ENCODE results near the gene RAB1A. TPM values are rescaled to one million over a fixed set of nuclear protein-coding genes. Genes with fewer than 3 reads are reported as not detected.
"Not testable (repeated sequence)": the region's sequence is repeated elsewhere in the genome, so short reads cannot be mapped to it uniquely, and the experiment has no call there.

Gene RAB1A
- total RNA-seq, 2 experiments from 2014 or later = 58.7 to 62.7 TPM

- Mint-ChIP-seq H3K36me3 (ENCODE audit: low read depth) (peaks cover 9% of the 10 kb centered on the region), H3K4me3 (no peak overlapping the region), H3K4me1 (ENCODE audit: low read depth) (peaks cover 10% of the 10 kb centered on the region), H3K27ac (no peak overlapping the region), H3K27me3 (ENCODE audit: low read depth) (peaks cover 2% of the 10 kb centered on the region), H3K9me3 (ENCODE audit: insufficient read depth) (no peaks in the 10 kb centered on the region)
- ChIA-PET CTCF (interaction anchor here (1.9 to 3.4 kb wide), 4 partner anchors 35 to 94 kb away, joined by 4 to 18 read pairs (median 9); partner anchors contain the start of gene ACTR2), POLR2A (interaction anchor here (0.9 kb wide), 1 partner anchor 94 kb away, joined by 3 read pairs; the partner anchor contains the start of gene ACTR2)
- no peak for ATAC-seq
- no peak for DNase-seq
Measured at GRCh38 chr2:65133626-65134025, 3.7 kb upstream of the RAB1A start.

GRCh38 chr2:65132930-65133329, 3.0 kb upstream of the RAB1A start:
- not testable (repeated sequence) for DNase-seq; H3K4me3 Mint-ChIP-seq; H3K27me3 Mint-ChIP-seq (ENCODE audit: low read depth); H3K27ac Mint-ChIP-seq; ATAC-seq; H3K9me3 Mint-ChIP-seq (ENCODE audit: insufficient read depth)
- H3K4me1 Mint-ChIP-seq (ENCODE audit: low read depth) = peaks cover 16% of the 10 kb centered on the region
- peaks cover 11% of the 10 kb centered on the region for H3K36me3 Mint-ChIP-seq (ENCODE audit: low read depth)
- ChIA-PET CTCF (interaction anchor here (1.9 to 3.4 kb wide), 4 partner anchors 36 to 95 kb away, joined by 4 to 18 read pairs (median 9); partner anchors contain the start of gene ACTR2), POLR2A (interaction anchor here (0.9 kb wide), 1 partner anchor 95 kb away, joined by 3 read pairs; the partner anchor contains the start of gene ACTR2)

- Mint-ChIP-seq H3K4me3 (peak overlapping the region; percentile 100), H3K36me3 (ENCODE audit: low read depth) (peaks cover 11% of the 10 kb centered on the region), H3K27ac (peak overlapping the region; percentile 100), H3K9me3 (ENCODE audit: insufficient read depth) (no peaks in the 10 kb centered on the region), H3K4me1 (ENCODE audit: low read depth) (peaks cover 28% of the 10 kb centered on the region), H3K27me3 (ENCODE audit: low read depth) (no peaks in the 10 kb centered on the region)
- CTCF ChIA-PET = interaction anchor here (0.8 to 2.9 kb wide), 15 partner anchors 9 to 213 kb away, joined by 3 to 18 read pairs (median 6); partner anchors contain the start of genes ACTR2 and CEP68
- ATAC-seq (peak; percentile 14), DNase-seq (no peak)
- POLR2A ChIA-PET = interaction anchor here (0.8 to 2.6 kb wide), 10 partner anchors 9 to 305 kb away, joined by 3 to 29 read pairs (median 5); partner anchors contain the start of genes ACTR2 and CEP68
Measured at GRCh38 chr2:65130664-65131175, 814 bp upstream of the RAB1A start.

- ATAC-seq (peak; percentile 14), DNase-seq (no peak)
- H3K36me3 Mint-ChIP-seq (ENCODE audit: low read depth) = peaks cover 14% of the 10 kb centered on the region
- ChIA-PET CTCF (interaction anchor here (0.6 to 2.9 kb wide), 21 partner anchors 8 to 212 kb away, joined by 3 to 18 read pairs (median 4); partner anchors contain the start of genes ACTR2 and CEP68), POLR2A (interaction anchor here (0.7 to 2.6 kb wide), 16 partner anchors 10 to 802 kb away, joined by 3 to 29 read pairs (median 4); partner anchors contain the start of genes ACTR2 and CEP68)
- peaks cover 35% of the 10 kb centered on the region for H3K4me1 Mint-ChIP-seq (ENCODE audit: low read depth)
- H3K9me3 Mint-ChIP-seq (ENCODE audit: insufficient read depth) = no peaks in the 10 kb centered on the region
- H3K4me3 Mint-ChIP-seq = peak overlapping the region; percentile 100
- no peaks in the 10 kb centered on the region for H3K27me3 Mint-ChIP-seq (ENCODE audit: low read depth)
- H3K27ac Mint-ChIP-seq = peak overlapping the region; percentile 100
Measured at GRCh38 chr2:65129286-65129825, 550 bp downstream of the RAB1A start.

GRCh38 chr2:65128297-65129190, 1.4 kb downstream of the RAB1A start:
- Mint-ChIP-seq H3K4me3 (peak overlapping the region; percentile 100), H3K27me3 (ENCODE audit: low read depth) (no peaks in the 10 kb centered on the region), H3K27ac (peak overlapping the region; percentile 100), H3K36me3 (ENCODE audit: low read depth) (peaks cover 14% of the 10 kb centered on the region), H3K4me1 (ENCODE audit: low read depth) (peaks cover 35% of the 10 kb centered on the region), H3K9me3 (ENCODE audit: insufficient read depth) (no peaks in the 10 kb centered on the region)
- ATAC-seq = no peak
- ChIA-PET POLR2A (interaction anchor here (0.7 to 2.6 kb wide), 8 partner anchors 12 to 801 kb away, joined by 3 to 29 read pairs (median 4); partner anchors contain the start of genes ACTR2 and CEP68), CTCF (interaction anchor here (1.2 to 2.9 kb wide), 6 partner anchors 10 to 69 kb away, joined by 3 to 14 read pairs (median 6); no protein-coding TSS in a partner anchor)
- no peak for DNase-seq

GRCh38 chr2:65125457-65125856, 4.4 kb downstream of the RAB1A start:
- Mint-ChIP-seq H3K36me3 (ENCODE audit: low read depth) (peaks cover 21% of the 10 kb centered on the region), H3K4me1 (ENCODE audit: low read depth) (peaks cover 42% of the 10 kb centered on the region)
- POLR2A ChIA-PET; H3K4me3 Mint-ChIP-seq; DNase-seq; H3K27ac Mint-ChIP-seq; ATAC-seq; H3K27me3 Mint-ChIP-seq (ENCODE audit: low read depth); H3K9me3 Mint-ChIP-seq (ENCODE audit: insufficient read depth): not testable (repeated sequence)
- CTCF ChIA-PET = interaction anchor here (1.3 to 2.1 kb wide), 2 partner anchors 17 to 61 kb away, joined by 3 to 9 read pairs; no protein-coding TSS in a partner anchor

- Mint-ChIP-seq H3K9me3 (ENCODE audit: insufficient read depth) (no peaks in the 10 kb centered on the region), H3K27ac (no peak overlapping the region), H3K27me3 (ENCODE audit: low read depth) (no peaks in the 10 kb centered on the region), H3K36me3 (ENCODE audit: low read depth) (peaks cover 15% of the 10 kb centered on the region), H3K4me1 (ENCODE audit: low read depth) (peaks cover 36% of the 10 kb centered on the region), H3K4me3 (no peak overlapping the region)
- ATAC-seq (no peak), DNase-seq (no peak)
- ChIA-PET CTCF (interaction anchor here (1.9 kb wide), 1 partner anchor 57 kb away, joined by 6 read pairs; no protein-coding TSS in a partner anchor), POLR2A (interaction anchor here (1.0 kb wide), 1 partner anchor 105 kb away, joined by 6 read pairs; no protein-coding TSS in a partner anchor)
Measured at GRCh38 chr2:65122313-65122712, 7.6 kb downstream of the RAB1A start.

- Mint-ChIP-seq H3K4me3 (no peak overlapping the region), H3K27me3 (ENCODE audit: low read depth) (no peaks in the 10 kb centered on the region), H3K27ac (peak overlapping the region; percentile 32), H3K9me3 (ENCODE audit: insufficient read depth) (no peaks in the 10 kb centered on the region), H3K36me3 (ENCODE audit: low read depth) (peaks cover 17% of the 10 kb centered on the region), H3K4me1 (ENCODE audit: low read depth) (peaks cover 36% of the 10 kb centered on the region)
- DNase-seq (no peak), ATAC-seq (peak; percentile 10)
- ChIA-PET CTCF (interaction anchor here (0.8 to 1.9 kb wide), 3 partner anchors 9 to 56 kb away, joined by 3 to 6 read pairs (median 4); partner anchors contain the start of gene RAB1A), POLR2A (no interaction called here)
Measured at GRCh38 chr2:65120990-65121693, 8.8 kb downstream of the RAB1A start.

GRCh38 chr2:65116645-65117044, 13.3 kb downstream of the RAB1A start:
- Mint-ChIP-seq H3K4me1 (ENCODE audit: low read depth) (peaks cover 32% of the 10 kb centered on the region), H3K27ac (no peak overlapping the region), H3K9me3 (ENCODE audit: insufficient read depth) (no peaks in the 10 kb centered on the region), H3K27me3 (ENCODE audit: low read depth) (no peaks in the 10 kb centered on the region), H3K4me3 (no peak overlapping the region), H3K36me3 (ENCODE audit: low read depth) (peaks cover 23% of the 10 kb centered on the region)
- DNase-seq (no peak), ATAC-seq (no peak)
- CTCF ChIA-PET = interaction anchor here (1.9 to 3.9 kb wide), 2 partner anchors 13 kb away, joined by 6 to 14 read pairs; partner anchors contain the start of gene RAB1A
- POLR2A ChIA-PET = interaction anchor here (1.7 kb wide), 1 partner anchor 13 kb away, joined by 5 read pairs; the partner anchor contains the start of gene RAB1A

GRCh38 chr2:65114921-65115320, 15.0 kb downstream of the RAB1A start:
- peaks cover 24% of the 10 kb centered on the region for H3K36me3 Mint-ChIP-seq (ENCODE audit: low read depth)
- ChIA-PET CTCF (interaction anchor here (0.9 to 1.9 kb wide), 2 partner anchors 15 to 50 kb away, joined by 3 to 6 read pairs; partner anchors contain the start of gene RAB1A), POLR2A (no interaction called here)
- H3K27ac Mint-ChIP-seq = no peak overlapping the region
- H3K4me1 Mint-ChIP-seq (ENCODE audit: low read depth) = peaks cover 20% of the 10 kb centered on the region
- H3K27me3 Mint-ChIP-seq (ENCODE audit: low read depth) = no peaks in the 10 kb centered on the region
- H3K4me3 Mint-ChIP-seq = no peak overlapping the region
- no peaks in the 10 kb centered on the region for H3K9me3 Mint-ChIP-seq (ENCODE audit: insufficient read depth)
- ATAC-seq = no peak
- DNase-seq = no peak

All from activated CD8-positive, alpha-beta T cell treated with anti-CD3 and anti-CD28 coated beads, Interleukin-2, amount 10 ng/mL, durations not matched to agents 7 days and 5 days (primary cell).